ENCODE results near the gene OR8D1.

Gene OR8D1

GRCh38 chr11:124313849-124314248 lies at the start of gene OR8D1:
TSS of gene OR8D1 (minus strand) at chr11:124313949. CDS start at chr11:124310766, 3,183 bp downstream.
- DNase-seq: no peak

GRCh38 chr11:124359566-124359965 lies 45.8 kb upstream of the OR8D1 start:
- no peak for DNase-seq

DNA sequence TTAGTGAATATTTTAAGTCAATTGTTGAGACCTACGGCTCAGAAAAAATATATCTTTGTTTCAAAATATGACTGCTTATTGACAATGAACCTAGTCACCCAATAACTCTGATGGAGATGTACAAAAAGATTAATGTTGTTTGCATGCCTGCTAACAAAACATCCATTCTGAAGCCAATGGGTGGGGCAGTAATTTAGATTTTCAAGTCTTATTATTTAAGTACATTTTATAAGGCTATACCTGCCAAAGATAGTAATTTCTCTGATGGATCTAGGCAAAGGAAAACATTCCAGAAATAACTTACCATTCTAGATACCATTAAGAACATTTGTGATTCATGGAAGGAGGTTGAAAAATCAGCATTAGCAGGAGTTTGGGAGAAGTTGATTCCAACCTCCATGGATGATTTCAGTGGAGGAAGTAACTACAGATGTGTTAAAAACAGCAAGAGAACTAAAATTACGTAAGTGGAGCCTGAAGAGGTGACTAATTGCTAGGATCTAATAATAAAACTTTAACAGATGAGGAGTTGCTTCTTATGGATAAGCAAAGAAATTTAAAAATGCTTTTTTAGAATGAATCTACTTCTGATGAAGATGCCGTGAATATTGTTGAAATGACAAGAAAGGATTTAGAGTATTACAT lies 32.7 kb upstream of the OR8D1 start:
- no peak for DNase-seq

DNA sequence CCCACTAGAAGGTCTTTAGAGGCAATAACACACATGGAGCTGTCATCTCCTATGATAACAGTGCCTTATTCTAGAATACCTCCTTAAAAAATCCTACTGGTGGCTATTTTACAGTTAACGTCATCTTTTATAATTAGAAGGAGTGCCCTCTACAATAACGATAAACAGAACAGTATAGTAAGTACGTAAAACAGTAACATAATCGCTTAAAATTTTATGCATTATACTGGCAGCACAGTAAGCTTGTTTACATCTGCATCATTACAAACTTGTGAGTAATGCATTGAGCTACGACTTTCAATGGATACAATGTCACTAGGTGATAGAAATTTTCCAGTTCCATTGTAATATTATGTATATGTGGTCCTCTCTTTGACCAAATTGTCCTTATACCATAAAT lies 30.6 kb upstream of the OR8D1 start:
- DNase-seq: no peak

- no peak for DNase-seq
These were observed 26.3 kb upstream of the OR8D1 start for GRCh38 chr11:124340142-124340447.

GRCh38 chr11:124339396-124340141 lies 25.8 kb upstream of the OR8D1 start:
- DNase-seq: no peak

GRCh38 chr11:124331873-124332272 lies 18.1 kb upstream of the OR8D1 start:
- DNase-seq: no peak

DNA sequence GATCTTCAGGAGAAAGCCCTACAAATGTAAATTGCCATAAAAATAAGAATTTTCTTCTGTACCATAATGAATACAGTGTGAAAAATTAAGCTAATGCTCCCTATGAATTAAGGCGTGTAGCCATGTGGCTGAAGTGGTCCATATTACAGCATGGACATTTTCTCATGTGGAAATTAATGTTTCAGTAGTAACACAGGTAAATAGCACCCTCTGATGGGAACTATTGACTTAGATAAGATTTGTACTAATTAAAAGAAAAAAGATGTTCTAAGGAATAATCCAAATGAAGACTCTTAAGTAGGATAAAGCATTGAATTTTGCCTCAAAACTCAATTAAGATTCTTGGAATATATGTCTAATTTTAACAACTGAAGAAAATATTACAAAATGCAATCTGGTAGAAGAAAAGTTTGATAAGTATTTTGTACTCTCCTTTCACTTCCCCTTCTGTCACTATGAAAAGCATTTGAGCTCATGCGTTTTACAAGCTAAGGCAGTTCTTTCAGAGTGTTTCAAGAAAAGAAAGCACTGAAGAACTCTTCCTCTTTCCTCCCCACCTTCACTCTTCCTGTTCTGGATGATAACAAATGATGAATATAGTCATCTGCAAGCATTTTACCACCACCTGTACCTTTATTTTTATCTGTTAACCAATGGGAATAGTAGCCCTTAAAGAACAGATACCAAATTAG lies 16.2 kb upstream of the OR8D1 start:
- no peak for DNase-seq

DNA sequence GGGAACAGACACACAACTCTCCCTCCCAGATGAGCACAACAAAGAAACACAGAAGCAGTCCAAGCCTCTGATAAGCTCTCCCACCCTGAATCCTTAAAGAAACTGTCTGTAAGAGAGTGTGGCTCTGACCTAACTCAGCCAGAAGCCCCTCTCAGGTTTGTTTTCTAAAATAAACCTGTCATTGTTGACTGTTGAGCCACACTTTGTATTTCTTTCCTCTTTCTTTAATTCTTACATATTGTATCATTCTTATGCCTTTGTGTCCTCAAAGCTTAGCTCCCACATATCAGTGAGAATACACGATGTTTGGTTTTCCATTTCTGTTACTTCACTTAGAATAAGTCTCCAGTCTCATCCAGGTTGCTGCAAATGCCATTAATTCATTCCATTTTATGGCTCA lies 14.0 kb upstream of the OR8D1 start:
- DNase-seq: no peak

GRCh38 chr11:124322356-124322755 lies 8.6 kb upstream of the OR8D1 start:
- DNase-seq: no peak

- DNase-seq: no peak
These were observed 6.3 kb upstream of the OR8D1 start, which contains the start of gene OR8D2 for GRCh38 chr11:124320097-124320496. TSS of gene OR8D2 (minus strand) at chr11:124320197. CDS start at chr11:124320197, 0 bp downstream.

DNA sequence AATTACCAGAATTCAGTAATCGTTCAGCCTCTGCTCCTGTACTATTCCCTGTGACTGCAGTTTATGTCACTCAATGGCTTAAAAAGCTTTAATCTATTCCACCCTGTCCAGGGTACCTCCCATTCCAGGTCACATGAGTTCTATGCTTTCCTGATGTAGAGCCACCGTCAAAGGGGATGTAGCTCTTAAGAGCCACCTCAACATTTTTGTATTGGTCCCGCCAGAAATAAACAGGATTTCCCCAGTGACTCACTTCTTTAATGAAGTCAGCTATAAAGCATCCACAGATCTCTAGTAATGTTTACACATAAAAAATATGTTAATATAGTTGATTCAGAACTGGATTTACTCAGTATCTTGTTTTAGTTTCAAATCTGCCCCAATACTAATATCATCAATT lies 1.3 kb upstream of the OR8D1 start:
- no peak for DNase-seq

- DNase-seq: no peak
These were observed 618 bp downstream of the OR8D1 start for GRCh38 chr11:124313131-124313530.

- no peak for DNase-seq
These were observed 2.1 kb downstream of the OR8D1 start for GRCh38 chr11:124311670-124312069.

GRCh38 chr11:124311269-124311668 lies 2.5 kb downstream of the OR8D1 start:
- DNase-seq: no peak

DNA sequence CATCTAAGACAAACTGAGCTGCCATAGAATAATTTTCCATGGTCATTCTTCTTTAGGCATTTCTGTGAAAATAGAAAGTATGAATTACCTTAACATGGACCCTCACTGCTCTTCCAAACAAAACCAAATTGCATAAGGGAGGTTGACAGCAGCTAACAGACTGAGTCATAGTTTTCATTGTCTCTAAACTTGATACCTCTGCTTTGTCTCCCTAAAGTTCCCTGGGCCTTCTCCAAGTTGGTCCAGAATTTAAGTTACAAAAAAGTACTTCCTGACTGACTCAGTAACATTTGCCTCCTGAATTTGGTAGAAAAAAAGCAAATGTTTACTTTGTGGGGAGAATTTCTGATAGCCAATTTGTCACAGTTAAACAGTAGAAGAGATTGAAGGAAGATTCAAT lies 3.0 kb downstream of the OR8D1 start:
- DNase-seq: no peak

DNA sequence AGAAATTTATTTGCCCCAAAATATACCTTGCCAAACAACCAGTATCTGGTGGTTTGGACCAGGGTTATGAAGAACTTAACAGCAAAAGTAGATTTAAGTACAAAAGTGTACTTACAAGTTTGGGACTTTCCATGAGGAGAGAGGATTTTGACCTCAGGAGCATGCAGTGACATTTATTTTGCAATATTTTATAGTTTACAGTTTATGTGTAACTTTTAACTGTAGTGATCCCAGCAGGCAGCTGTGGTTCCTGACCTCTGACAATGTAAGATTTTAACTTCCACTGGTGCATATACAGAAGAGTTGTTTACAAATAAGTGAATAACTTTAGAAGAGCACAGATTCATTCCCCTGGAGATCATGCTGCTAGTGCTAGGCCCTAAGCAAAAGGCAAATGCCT lies 6.7 kb downstream of the OR8D1 start:
- DNase-seq: no peak

DNA sequence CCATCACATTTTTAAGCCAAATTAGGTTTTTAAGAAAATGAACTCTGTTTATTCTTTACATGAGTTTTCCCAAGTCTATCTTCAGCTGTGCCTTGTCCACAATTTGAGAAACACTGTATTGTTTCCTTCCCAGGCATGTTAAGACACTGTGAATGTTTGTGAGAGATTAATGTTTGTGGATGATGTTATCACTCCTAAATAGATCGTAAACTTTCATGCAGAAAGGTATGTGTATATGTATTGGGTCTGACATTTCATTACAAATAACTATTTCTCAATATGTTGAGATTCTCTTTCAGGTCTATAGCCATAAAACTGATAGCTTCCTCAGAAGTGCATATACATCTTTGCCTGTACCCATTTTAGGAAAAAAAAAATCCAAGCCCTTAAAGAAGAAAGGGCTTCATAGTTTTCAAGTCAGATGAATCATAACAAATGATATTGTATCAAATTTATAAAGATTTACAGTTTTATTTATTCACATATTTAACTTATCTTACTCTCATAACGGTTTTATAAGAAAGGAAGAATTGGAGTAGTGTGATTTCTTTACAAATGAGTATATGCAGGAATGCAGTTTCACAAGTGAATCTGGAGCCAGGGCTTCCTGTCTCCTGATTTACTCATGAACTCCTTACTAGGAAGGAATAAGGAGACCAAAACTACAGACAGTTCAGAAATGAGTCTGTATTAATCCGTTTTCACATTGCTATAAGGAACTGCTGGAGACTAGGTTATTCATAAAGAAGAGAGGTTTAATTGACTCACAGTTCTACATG lies 11.2 kb downstream of the OR8D1 start:
- DNase-seq: no peak

- no peak for DNase-seq
These were observed 12.2 kb downstream of the OR8D1 start for GRCh38 chr11:124301548-124301947.

GRCh38 chr11:124297921-124298320 lies 15.8 kb downstream of the OR8D1 start:
- DNase-seq: no peak

DNA sequence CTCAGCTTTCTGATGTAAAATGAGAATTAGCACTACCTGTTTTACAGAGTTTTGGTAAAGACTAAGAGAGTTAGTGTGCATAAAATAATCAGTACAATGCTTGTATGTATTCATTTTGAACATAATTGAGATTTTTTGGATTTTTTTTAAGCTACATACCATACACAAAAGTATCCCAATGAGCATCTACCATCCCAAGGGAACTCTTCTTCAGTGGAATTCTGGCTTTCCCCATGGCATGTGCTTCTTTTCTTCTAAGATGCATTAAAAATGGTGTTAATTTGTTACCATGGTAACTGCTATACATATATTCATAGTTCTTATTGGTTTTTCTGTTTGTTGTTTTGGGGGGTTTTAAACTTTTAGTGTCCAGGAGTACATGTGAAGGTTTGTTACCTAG lies 17.7 kb downstream of the OR8D1 start:
- DNase-seq: no peak

DNA sequence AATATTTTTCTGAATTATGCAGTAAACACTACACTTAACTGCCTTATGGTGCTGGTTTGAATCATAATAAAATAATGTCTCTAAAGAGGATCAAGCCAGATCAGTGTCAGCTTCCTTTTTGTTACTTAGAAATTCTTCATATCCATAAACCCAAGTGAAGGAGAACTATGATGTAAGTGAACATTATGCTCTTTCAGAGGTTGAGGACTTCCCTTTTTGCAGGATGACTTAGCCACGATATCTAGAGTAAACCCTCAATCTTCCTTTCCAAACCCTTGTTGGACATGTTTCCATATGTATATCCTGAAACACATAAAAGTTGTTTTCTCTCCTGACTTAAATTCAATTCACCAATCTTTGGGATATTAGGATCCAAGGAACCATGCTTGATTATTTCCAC lies 19.1 kb downstream of the OR8D1 start:
- no peak for DNase-seq

GRCh38 chr11:124285610-124286344 lies 28.0 kb downstream of the OR8D1 start:
- DNase-seq: no peak

Measured in NCI-H187 treated with DMSO at 0.1 percent for 48 hours (cell line).